Measurements from ENCODE around the gene VTI1A. TPM values are rescaled to one million over a fixed set of nuclear protein-coding genes. Genes with fewer than 3 reads are reported as not detected.

The VTI1A gene
- total RNA-seq, result 33.3 and 40.4 TPM in 2 replicates

DNA sequence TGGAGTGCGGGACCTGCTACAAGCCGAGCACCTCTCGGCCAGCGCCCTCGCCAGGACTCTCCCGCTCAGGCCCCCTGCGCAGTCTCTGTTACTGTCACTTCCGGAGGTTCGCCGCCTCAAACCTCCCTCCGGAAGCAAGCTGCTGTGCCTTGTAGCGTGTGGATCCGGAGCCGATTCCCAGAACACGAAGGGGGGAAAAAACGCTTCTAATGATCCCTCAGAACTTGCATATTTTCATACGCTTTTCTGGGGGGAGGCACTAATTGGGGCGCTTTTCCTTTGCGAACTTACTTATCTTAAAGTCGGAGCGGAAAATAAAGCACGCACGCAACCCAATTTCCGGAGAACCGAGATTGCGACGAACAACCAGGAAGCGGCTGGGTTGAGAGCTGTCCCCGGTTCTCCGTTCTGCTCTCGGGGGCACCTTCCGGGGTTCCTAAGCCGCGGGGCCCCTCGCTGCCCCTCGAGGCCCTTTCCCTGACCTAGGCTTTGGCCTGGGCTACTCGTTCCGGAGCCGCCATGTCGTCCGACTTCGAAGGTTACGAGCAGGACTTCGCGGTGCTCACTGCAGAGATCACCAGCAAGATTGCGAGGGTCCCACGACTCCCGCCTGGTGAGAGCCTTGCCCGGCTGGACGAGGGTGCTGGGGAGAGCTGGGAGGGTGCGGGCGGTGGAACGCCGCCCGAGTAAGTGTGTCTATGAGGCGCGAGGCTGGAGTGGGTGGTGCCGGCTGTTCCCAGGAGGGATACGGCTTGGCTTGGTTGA, at the start of gene VTI1A, which contains the start of gene ZDHHC6:
Gene VTI1A (plus strand): TSS at position 361 of the 765 bp plus-strand sequence. CDS start 159 bp downstream, at position 520.
Gene ZDHHC6 (minus strand): TSS at position 60 of the 765 bp plus-strand sequence. CDS start 1,478 bp downstream, outside the sequence.

Small RNA genes lying within 50 kb of the gene (small RNA-seq; reads per million reads assigned to genes)
- gene AC022018.1 (0.27 reads per million, percentile 4 among the genes with 10 or more reads in this experiment), gene MIR4295 (not detected)

Other genes starting within 250 kb of the VTI1A start
- gene TECTB, start 163.8 kb upstream of the VTI1A start, total RNA-seq, result not detected in 2 replicates
- gene ACSL5, start 73.1 kb upstream of the VTI1A start, total RNA-seq, result 18.3 and 26.7 TPM in 2 replicates
- gene ZDHHC6, start 301 bp upstream of the VTI1A start, total RNA-seq, result 24.8 and 32.0 TPM in 2 replicates

Measured in vein endothelial cell (primary cell).